GM18909 (cell line): ENCODE data around the gene HAVCR1.
"Not testable (repeated sequence)": the region's sequence is repeated elsewhere in the genome, so short reads cannot be mapped to it uniquely, and the experiment has no call there.

Experiments
- ATAC-seq: cut with Tn5 transposase; IDR thresholded peaks from one replicate; pipeline ENCODE4 v1.9.1; 2021; ENCODE audit warnings: mild to moderate bottlenecking; ENCODE audit not compliant: unreplicated experiment, poor library complexity

HAVCR1 gene

GRCh38 chr5:157051604-157052245, 7.2 kb downstream of the HAVCR1 start:
- no peak for ATAC-seq

- peak; percentile 55 for ATAC-seq
Measured at GRCh38 chr5:157050050-157050449, 8.9 kb downstream of the HAVCR1 start.

DNA sequence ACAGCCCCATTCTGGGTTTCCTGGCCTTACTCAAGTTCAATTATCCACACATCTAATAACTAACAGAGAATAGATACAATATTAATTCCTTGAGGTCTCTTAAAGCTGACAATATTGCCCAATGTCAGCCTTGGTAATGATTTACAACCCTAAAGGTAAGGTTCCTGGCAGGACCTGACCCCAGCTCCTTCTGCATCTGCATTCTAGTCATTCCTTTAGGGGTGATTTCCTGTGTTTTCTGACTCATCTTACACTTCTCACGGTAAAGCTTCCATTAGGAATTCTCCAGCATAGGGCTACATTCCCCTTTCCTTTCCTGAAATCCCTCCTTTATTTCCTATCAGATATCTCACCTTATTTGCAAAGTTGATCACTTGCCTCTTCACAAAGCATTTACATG, 9.3 kb downstream of the HAVCR1 start:
- peak; percentile 41 for ATAC-seq

GRCh38 chr5:157047898-157048297, 11.0 kb downstream of the HAVCR1 start:
- no peak for ATAC-seq

DNA sequence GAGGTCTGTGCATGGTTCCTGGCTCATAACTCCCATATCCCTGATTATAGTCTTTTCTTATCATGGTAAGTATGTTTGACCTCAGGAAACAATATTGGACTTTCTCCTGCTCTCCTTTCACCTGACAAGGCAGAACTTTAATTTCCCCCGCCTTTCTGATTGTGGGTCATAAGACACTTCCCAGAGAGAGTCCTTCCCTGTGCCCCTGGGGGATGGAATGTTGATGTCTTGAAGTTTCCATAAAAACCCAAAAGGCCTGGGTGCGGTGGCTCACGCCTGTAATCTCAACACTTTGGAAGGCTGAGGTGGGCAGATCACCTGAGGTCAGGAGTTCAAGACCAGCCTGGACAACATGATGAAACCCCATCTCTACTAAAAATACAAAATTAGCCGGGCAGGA, 11.9 kb downstream of the HAVCR1 start:
- not testable (repeated sequence) for ATAC-seq

DNA sequence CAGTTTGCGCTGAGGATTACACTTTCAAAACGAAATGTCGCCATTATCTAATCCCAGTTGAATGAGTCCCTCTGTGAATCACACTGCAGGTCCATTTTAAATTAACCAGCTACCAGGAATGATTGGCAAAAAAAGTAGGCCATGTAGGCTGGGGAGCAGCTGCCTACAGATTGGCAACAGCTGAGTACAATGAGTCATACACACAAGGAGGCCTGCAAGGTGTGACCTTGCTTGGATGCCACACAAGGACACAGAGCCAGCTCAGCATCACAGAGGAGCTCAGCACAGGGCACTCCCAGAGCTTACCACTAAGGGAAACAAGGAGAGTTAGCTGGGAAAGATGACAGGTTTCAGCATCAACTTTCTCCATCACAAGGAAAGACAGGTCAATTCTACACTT, 12.9 kb downstream of the HAVCR1 start:
- no peak for ATAC-seq

GRCh38 chr5:157045601-157046000, 13.3 kb downstream of the HAVCR1 start:
- ATAC-seq, result no peak

GRCh38 chr5:157038568-157039187, 20.2 kb downstream of the HAVCR1 start:
- ATAC-seq, result no peak

DNA sequence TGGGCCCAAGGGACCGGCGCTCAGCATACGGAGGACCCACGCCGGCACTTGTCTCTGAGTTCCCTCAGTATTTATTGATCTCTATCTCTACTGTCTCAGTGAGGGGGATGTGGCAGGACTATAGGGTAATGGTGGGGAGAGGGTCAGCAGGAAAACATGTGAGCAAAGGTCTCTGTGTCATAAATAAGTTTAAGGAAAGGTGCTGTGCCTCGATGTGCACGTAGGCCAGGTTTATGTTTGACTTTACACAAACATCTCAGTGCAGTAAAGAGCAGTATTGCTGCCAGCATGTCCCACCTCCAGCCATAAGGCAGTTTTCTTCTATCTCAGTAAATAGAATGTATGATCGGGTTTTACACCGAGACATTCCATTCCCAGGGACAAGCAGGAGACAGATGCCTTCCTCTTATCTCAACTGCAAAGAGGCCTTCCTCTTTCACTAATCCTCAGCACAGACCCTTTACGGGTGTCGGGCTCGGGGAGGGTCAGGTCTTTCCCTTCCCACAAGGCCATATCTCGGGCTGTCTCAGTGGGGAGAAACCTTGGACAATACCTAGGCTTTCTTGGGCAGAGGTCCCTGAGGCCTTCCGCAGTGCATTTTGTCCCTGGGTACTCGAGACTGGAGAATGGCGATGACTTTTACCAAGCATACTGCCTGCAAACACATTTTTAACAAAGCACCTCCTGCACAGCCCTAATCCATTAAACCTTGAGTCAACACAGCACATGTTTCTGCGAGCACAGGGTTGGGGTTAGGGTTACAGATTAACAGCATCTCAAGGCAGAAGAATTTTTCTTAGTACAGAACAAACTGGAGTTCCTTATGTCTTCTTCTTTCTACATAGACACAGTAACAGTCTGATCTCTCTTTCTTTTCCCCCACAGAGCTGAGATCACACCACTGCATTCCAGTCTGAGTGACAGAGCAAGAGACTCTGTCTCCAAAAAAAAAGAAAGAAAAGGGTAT, 24.5 kb downstream of the HAVCR1 start:
- ATAC-seq, result not testable (repeated sequence)

DNA sequence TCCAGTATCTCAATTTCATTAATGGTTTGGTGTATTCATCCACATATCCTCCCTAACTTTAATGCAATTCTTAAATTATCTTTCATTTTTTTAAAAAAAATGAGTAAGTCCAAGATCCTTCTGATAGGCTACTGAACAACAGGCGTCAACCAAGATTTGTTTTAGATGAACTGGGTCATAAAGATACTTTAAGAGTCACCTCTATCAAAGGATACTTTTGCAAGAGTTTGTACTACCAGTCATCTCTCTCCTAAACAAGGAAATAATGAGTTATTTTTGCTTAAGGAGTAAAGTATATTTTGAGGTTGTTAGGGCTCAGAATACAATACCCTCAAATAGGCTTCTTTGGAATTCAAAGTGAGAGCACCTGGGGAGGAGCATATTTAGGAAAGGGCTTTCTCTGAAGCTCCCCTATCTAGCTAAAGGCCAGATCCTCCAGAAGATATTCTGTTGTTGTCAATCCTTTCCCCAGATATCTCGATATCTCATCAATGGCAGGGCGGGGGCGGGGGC, 25.8 kb downstream of the HAVCR1 start:
- no peak for ATAC-seq

- ATAC-seq, result no peak
Measured at GRCh38 chr5:157030692-157031091, 28.2 kb downstream of the HAVCR1 start.

- ATAC-seq, result peak; percentile 37
Measured at GRCh38 chr5:157029457-157029856, 29.5 kb downstream of the HAVCR1 start.

GRCh38 chr5:157027663-157028062, 31.3 kb downstream of the HAVCR1 start:
- ATAC-seq, result peak; percentile 91

GRCh38 chr5:157026789-157027424, 32.0 kb downstream of the HAVCR1 start:
- no peak for ATAC-seq

- ATAC-seq, result peak; percentile 49
Measured at GRCh38 chr5:157025093-157025698, 33.7 kb downstream of the HAVCR1 start.

DNA sequence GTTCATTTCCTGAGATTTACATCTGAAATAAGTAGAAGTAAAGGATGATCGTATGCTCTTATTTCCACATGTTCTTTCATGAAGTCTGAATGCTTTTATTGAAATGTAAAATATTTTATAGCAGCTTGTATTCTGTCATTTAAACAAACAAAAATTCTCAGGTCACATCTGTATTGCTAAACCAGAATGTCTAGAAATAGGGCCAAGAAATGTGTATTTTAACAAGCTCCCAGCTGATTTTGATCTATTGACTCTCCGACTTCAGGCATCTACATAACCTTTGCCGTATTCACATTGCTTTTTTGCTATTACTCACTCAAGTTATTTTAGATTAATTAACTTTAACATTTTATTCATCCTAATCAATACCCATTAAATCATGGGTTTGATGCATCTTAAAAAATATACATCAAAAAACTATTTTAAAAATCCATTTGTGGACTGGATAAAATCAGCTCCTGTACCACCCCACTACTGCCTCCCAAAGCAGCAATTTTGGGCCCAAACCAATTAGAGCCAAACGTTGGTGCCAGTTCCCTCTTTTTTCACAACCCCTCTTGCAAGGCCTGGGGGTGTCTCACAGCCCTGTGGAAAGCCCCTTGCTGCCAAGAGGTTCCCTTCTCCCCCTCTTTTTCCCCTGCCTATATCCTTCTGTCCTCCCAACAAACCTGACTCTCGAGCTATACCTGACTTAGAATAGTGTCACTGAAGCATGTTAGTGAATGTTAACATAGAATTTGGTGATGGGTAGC, 34.5 kb downstream of the HAVCR1 start:
- no peak for ATAC-seq

DNA sequence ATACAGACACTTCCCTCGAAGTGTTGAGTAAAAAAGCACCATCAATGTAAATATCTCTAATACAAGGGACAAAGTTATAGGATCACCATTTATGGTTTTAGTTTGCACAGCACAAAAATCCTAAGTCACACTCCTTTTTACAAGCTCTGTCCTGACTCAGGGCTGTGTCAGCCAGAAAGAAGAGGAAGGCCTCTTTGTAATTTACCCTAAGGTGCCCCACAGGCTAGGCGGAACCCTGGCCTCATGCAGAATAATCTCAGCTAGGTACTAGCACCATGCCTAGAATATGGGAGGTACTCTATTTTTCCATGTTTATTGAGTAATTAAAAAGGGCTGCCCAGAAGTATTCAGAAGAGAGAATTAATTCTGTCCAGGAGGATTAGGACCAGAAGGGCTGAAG, 36.9 kb downstream of the HAVCR1 start:
- ATAC-seq, result no peak

- no peak for ATAC-seq
Measured at GRCh38 chr5:157020511-157021222, 38.2 kb downstream of the HAVCR1 start.

GRCh38 chr5:157020002-157020401, 38.9 kb downstream of the HAVCR1 start:
- ATAC-seq, result no peak
